ENCODE measurements around the gene MTCP1. TPM values are rescaled to one million over a fixed set of nuclear protein-coding genes. Genes with fewer than 3 reads are reported as not detected.
A peak's percentile ranks its signal among the peaks of the same experiment; 100 is the strongest.

MTCP1 gene
- total RNA-seq, 1 donor from 2014 or later, result 19.0 TPM

DNA sequence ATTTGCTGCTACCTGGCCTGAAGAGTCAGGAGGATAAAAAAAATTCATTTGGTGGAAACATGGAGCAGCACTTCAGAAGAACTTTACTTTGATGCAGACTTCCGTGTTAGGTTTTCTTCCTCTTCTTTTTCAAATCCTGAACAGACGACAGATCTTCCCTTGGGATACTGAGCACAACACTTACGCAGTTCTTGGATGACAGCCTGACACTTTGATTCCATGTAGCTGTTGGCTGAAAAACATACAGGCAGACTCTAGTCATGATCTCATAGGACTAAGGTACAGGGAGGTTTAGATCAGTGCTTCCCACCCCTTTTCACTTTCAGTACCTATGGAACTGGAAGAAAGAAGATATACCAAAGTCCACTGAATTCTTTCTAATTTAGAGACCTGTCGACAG lies 9.2 kb downstream of the MTCP1 start:
- Mint-ChIP-seq H3K4me1 (ENCODE audit: unreplicated experiment) (no peaks in the 10 kb centered on the region), H3K9me3 (no peaks in the 10 kb centered on the region), H3K27ac (no peak overlapping the region), H3K4me3 (no peak overlapping the region), H3K27me3 (no peaks in the 10 kb centered on the region), H3K36me3 (no peaks in the 10 kb centered on the region)
- TF ChIP-seq, protein P1, sequence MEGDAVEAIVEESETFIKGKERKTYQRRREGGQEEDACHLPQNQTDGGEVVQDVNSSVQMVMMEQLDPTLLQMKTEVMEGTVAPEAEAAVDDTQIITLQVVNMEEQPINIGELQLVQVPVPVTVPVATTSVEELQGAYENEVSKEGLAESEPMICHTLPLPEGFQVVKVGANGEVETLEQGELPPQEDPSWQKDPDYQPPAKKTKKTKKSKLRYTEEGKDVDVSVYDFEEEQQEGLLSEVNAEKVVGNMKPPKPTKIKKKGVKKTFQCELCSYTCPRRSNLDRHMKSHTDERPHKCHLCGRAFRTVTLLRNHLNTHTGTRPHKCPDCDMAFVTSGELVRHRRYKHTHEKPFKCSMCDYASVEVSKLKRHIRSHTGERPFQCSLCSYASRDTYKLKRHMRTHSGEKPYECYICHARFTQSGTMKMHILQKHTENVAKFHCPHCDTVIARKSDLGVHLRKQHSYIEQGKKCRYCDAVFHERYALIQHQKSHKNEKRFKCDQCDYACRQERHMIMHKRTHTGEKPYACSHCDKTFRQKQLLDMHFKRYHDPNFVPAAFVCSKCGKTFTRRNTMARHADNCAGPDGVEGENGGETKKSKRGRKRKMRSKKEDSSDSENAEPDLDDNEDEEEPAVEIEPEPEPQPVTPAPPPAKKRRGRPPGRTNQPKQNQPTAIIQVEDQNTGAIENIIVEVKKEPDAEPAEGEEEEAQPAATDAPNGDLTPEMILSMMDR (conservative IDR thresholded peaks at IDR 0.05), result no peak
- no peak for DNase-seq (ENCODE audit: extremely low spot score, unreplicated experiment)

DNA sequence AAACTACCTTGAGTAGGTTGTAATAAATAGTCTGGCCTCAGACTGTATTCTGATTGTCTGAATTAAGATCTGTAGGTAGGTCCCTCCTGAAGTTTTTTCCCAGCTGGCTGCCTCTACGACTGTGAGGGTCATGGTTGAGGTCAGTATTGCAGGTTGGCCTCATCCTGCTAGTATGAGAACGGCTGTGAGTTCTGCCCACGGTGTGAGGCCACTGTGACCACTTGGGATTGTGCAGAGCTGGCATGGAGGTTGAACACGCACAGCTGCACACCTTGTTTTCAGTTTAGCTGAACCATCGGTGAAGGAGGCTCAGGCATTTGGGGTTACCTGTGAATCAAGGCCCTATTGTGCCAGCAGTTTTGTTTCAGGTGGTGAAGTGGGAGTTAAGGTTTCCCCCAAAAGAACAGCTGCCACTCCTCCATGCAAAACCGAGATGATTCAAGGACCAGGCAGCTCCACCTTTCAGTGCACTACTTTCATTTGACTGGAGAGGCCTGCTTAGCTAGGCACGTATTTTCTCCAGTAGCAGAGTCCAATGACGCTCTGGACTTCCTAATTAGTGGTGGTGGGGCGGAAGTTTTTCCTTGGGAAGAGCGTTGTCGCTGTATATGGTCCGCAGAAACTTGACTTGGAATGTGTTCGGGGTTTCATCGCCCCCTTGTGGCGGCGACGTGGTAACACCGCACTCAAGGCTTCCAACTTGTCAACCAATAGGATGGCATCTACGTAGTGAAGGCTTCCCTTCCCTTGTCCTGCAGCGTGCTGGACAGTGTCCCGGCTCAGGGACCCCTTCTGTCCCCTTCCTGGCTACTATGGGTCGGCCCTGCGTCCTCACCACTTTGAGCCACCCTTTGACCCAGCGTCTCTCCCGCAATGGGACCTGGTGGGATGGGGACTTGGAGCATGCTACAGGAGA lies 13.8 kb downstream of the MTCP1 start:
- Mint-ChIP-seq H3K27ac (no peak overlapping the region), H3K9me3 (no peaks in the 10 kb centered on the region), H3K4me1 (ENCODE audit: unreplicated experiment) (no peaks in the 10 kb centered on the region), H3K36me3 (peaks cover 1% of the 10 kb centered on the region), H3K27me3 (no peaks in the 10 kb centered on the region), H3K4me3 (peak overlapping the region; percentile 58)
- TF ChIP-seq, protein P1 (conservative IDR thresholded peaks at IDR 0.05), result peak; percentile 82
- DNase-seq (ENCODE audit: extremely low spot score, unreplicated experiment), result no peak

DNA sequence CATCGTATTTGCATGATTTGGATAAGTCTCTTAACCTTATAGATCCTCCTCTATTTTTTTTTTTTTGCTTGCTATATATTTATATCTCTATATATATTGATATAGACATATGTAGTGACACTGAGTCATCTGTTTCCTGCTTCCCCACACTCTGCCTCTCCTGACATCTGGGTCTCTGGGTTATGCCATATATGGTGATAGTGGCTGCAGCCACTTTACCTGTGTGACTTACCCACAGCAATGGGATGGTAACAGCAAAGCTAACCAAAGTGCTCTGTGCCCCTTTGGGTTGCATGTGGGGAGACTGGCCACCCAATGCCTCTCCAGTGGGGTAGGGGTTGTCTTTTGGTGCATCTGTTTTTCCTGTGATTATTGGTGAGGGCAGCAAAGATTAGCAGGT lies 14.5 kb downstream of the MTCP1 start:
- TF ChIP-seq, protein P1 (conservative IDR thresholded peaks at IDR 0.05), result no peak
- no peak overlapping the region for H3K27ac Mint-ChIP-seq
- no peaks in the 10 kb centered on the region for H3K27me3 Mint-ChIP-seq
- H3K4me3 Mint-ChIP-seq, result no peak overlapping the region
- peaks cover 8% of the 10 kb centered on the region for H3K36me3 Mint-ChIP-seq
- no peak for DNase-seq (ENCODE audit: extremely low spot score, unreplicated experiment)
- H3K9me3 Mint-ChIP-seq, result no peaks in the 10 kb centered on the region
- H3K4me1 Mint-ChIP-seq (ENCODE audit: unreplicated experiment), result no peaks in the 10 kb centered on the region

DNA sequence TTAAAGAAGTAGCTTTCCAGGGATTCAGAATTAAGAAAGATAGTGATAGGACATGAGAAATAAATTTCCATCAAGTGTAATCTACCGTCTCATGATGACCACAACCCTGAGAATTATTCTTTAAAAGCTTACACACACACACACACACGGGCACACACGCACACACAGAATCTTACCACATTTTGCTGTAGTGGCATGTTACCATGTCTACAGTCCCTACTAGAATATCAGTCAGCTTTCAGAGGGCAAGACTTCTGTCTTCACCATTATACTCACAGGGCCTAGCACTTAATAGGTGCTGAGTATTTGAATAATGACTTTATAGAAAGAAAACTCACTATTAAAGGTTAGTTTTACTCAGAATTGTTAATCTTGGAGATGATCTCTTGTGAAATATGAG lies 15.4 kb downstream of the MTCP1 start:
- no peak overlapping the region for H3K27ac Mint-ChIP-seq
- no peak for DNase-seq (ENCODE audit: extremely low spot score, unreplicated experiment)
- H3K4me3 Mint-ChIP-seq, result no peak overlapping the region
- no peaks in the 10 kb centered on the region for H3K4me1 Mint-ChIP-seq (ENCODE audit: unreplicated experiment)
- H3K36me3 Mint-ChIP-seq, result peaks cover 10% of the 10 kb centered on the region
- TF ChIP-seq, protein P1 (conservative IDR thresholded peaks at IDR 0.05), result no peak
- no peaks in the 10 kb centered on the region for H3K9me3 Mint-ChIP-seq
- no peaks in the 10 kb centered on the region for H3K27me3 Mint-ChIP-seq

DNA sequence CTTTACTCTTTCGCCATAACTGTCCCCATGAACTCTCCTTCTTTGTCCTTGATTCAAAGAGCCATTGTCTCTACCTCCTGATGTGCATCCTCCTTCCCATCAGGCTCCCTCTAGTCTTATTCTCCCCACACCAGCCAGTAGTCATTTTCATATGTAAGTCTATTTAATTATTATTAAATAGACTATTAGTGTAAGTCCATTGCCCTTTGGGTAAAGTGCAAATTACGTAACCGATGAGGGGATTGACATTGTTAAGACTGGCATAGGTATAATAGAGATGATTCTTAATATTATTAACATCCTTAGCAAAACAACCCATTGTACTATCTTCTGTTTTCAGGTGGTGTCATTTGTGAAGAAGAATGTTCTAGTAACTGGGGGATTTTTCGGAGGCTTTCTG lies 16.7 kb downstream of the MTCP1 start:
- H3K27ac Mint-ChIP-seq, result no peak overlapping the region
- peaks cover 10% of the 10 kb centered on the region for H3K36me3 Mint-ChIP-seq
- DNase-seq (ENCODE audit: extremely low spot score, unreplicated experiment), result no peak
- no peak overlapping the region for H3K4me3 Mint-ChIP-seq
- no peaks in the 10 kb centered on the region for H3K27me3 Mint-ChIP-seq
- H3K9me3 Mint-ChIP-seq, result no peaks in the 10 kb centered on the region
- H3K4me1 Mint-ChIP-seq (ENCODE audit: unreplicated experiment), result no peaks in the 10 kb centered on the region
- TF ChIP-seq, protein P1 (conservative IDR thresholded peaks at IDR 0.05), result no peak

Measured in type B pancreatic cell (in vitro differentiated cells).